HEK293 (cell line): ENCODE data around the gene GNG4.

ENCODE experiments used
- CTCF ChIP-seq: fragments of 450-650 bp; formaldehyde crosslinking; IDR thresholded peaks from 2 replicates; pipeline ENCODE4 v1.5.1; 2016; ENCODE audit warnings: missing biosample characterization, missing genetic modification characterization
- MYNN ChIP-seq: fragments of 450-650 bp; formaldehyde crosslinking; IDR thresholded peaks from 2 replicates; pipeline ENCODE4 v1.5.1; 2016; ENCODE audit warnings: missing biosample characterization, missing genetic modification characterization, borderline replicate concordance
- TCF7L2 ChIP-seq: IDR thresholded peaks from 2 replicates; pipeline ENCODE4 v1.6.1; 2011; ENCODE audit warnings: low read depth, mild to moderate bottlenecking, inconsistent platforms, low read length, moderate library complexity, borderline replicate concordance
- ZNF157 ChIP-seq: fragments of 450-650 bp; formaldehyde crosslinking; IDR thresholded peaks from 2 replicates; pipeline ENCODE4 v1.5.1; 2016; ENCODE audit warnings: missing biosample characterization, missing genetic modification characterization
- ZNF184 ChIP-seq: fragments of 450-650 bp; IDR thresholded peaks from 2 replicates; pipeline ENCODE4 v1.5.1; 2018; ENCODE audit warnings: missing biosample characterization, mild to moderate bottlenecking, missing genetic modification characterization
- ZNF624 ChIP-seq: fragments of 450-650 bp; formaldehyde crosslinking; IDR thresholded peaks from 2 replicates; pipeline ENCODE4 v1.5.1; 2017; ENCODE audit warnings: missing biosample characterization, missing genetic modification characterization
- ZNF777 ChIP-seq: fragments of 450-650 bp; formaldehyde crosslinking; IDR thresholded peaks from 2 replicates; pipeline ENCODE4 v1.5.1; 2017; ENCODE audit warnings: missing biosample characterization, missing genetic modification characterization, borderline replicate concordance
- ZSCAN30 ChIP-seq: fragments of 450-650 bp; IDR thresholded peaks from 2 replicates; pipeline ENCODE4 v1.5.1; 2018; ENCODE audit warnings: missing biosample characterization, mild to moderate bottlenecking, missing genetic modification characterization, moderate library complexity
- TF ChIP-seq, protein P1 (sequence below): fragments of 450-650 bp; formaldehyde crosslinking; IDR thresholded peaks from 2 replicates; pipeline ENCODE4 v1.5.1; 2016; ENCODE audit warnings: missing biosample characterization, missing genetic modification characterization
- TF ChIP-seq, protein P2 (sequence below): fragments of 450-650 bp; formaldehyde crosslinking; IDR thresholded peaks from 2 replicates; pipeline ENCODE4 v1.5.1; 2016; ENCODE audit warnings: missing biosample characterization, missing genetic modification characterization

DNA sequence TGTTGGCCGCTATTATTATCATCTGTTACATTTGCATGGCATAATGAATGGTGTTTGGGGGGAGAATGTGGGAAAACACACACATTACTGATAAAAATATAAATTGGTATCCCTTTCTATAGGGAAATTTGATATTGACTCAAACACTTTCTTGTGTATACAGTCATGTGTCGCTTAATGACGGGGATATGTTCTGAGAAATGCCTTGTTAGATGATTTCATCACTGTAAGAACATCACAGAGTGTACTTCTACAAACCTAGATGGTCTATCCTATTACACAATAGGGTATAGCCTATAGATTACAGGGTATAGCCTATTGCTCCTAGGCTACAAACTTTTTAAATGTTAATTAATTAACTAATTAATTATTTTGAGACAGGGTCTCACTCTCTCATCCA is 78.1 kb downstream of the GNG4 start:
- TF ChIP-seq CTCF (no peak), ZNF777 (tag by site-specific recombination) (no peak), ZNF184 (tag by site-specific recombination) (no peak), ZSCAN30 (no peak), MYNN (tag by site-specific recombination) (no peak), ZNF624 (tag by site-specific recombination) (no peak), ZNF157 (no peak), TCF7L2 (no peak)
- TF ChIP-seq, protein P1, sequence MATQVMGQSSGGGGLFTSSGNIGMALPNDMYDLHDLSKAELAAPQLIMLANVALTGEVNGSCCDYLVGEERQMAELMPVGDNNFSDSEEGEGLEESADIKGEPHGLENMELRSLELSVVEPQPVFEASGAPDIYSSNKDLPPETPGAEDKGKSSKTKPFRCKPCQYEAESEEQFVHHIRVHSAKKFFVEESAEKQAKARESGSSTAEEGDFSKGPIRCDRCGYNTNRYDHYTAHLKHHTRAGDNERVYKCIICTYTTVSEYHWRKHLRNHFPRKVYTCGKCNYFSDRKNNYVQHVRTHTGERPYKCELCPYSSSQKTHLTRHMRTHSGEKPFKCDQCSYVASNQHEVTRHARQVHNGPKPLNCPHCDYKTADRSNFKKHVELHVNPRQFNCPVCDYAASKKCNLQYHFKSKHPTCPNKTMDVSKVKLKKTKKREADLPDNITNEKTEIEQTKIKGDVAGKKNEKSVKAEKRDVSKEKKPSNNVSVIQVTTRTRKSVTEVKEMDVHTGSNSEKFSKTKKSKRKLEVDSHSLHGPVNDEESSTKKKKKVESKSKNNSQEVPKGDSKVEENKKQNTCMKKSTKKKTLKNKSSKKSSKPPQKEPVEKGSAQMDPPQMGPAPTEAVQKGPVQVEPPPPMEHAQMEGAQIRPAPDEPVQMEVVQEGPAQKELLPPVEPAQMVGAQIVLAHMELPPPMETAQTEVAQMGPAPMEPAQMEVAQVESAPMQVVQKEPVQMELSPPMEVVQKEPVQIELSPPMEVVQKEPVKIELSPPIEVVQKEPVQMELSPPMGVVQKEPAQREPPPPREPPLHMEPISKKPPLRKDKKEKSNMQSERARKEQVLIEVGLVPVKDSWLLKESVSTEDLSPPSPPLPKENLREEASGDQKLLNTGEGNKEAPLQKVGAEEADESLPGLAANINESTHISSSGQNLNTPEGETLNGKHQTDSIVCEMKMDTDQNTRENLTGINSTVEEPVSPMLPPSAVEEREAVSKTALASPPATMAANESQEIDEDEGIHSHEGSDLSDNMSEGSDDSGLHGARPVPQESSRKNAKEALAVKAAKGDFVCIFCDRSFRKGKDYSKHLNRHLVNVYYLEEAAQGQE (tag by site-specific recombination): no peak
- TF ChIP-seq, protein P2, sequence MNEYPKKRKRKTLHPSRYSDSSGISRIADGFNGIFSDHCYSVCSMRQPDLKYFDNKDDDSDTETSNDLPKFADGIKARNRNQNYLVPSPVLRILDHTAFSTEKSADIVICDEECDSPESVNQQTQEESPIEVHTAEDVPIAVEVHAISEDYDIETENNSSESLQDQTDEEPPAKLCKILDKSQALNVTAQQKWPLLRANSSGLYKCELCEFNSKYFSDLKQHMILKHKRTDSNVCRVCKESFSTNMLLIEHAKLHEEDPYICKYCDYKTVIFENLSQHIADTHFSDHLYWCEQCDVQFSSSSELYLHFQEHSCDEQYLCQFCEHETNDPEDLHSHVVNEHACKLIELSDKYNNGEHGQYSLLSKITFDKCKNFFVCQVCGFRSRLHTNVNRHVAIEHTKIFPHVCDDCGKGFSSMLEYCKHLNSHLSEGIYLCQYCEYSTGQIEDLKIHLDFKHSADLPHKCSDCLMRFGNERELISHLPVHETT (tag by site-specific recombination): no peak
